IPS-20b (cell line): ENCODE data around the gene CPO.
A peak's percentile ranks its signal among the peaks of the same experiment; 100 is the strongest.

Experiments
- H3K27ac ChIP-seq: one replicate; pipeline ENCODE4 v1.5.1; 2013; ENCODE audit warnings: low read length
- H3K27me3 ChIP-seq: 2 replicates; pipeline ENCODE4 v1.6.1; 2013; ENCODE audit warnings: mild to moderate bottlenecking, low read length, inconsistent platforms; ENCODE audit not compliant: insufficient read depth
- H3K36me3 ChIP-seq: 2 replicates; pipeline ENCODE4 v1.6.1; 2013; ENCODE audit warnings: low read depth, mild to moderate bottlenecking, inconsistent platforms, low read length, moderate library complexity; ENCODE audit not compliant: insufficient read depth
- H3K4me1 ChIP-seq: 2 replicates; pipeline ENCODE4 v1.6.1; 2013; ENCODE audit warnings: mild to moderate bottlenecking, control low read depth, inconsistent platforms, low read length, moderate library complexity; ENCODE audit not compliant: insufficient read depth
- H3K4me3 ChIP-seq: 2 replicates; pipeline ENCODE4 v1.5.1; 2013; ENCODE audit warnings: mild to moderate bottlenecking, low read length, inconsistent platforms
- H3K9ac ChIP-seq: 2 replicates; pipeline ENCODE4 v1.6.1; 2013; ENCODE audit warnings: low read depth, mild to moderate bottlenecking, inconsistent platforms, low read length, moderate library complexity
- H3K9me3 ChIP-seq: 2 replicates; pipeline ENCODE4 v1.6.1; 2013; ENCODE audit warnings: mild to moderate bottlenecking, low read depth, low read length, inconsistent platforms; ENCODE audit not compliant: insufficient read depth

CPO gene

DNA sequence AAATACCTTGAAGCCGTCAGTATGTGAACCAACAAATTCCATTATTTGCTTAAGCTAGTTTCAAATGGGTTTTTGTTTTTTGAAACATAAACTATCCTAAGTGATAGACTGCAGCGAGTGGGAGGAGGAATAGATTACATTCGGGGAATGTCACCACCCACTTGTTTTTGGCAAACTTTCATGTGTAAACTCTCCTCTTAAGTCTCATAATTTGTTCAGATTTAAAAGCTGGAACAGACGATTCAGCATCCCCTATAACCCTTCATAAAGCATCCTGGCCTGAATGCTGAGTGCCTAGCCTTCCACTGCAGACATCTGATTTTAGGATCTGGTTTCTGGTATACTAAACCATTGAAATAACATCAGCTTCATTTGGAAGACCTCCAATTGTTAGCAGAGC, 51.0 kb downstream of the CPO start:
- Histone ChIP-seq H3K9ac (no peak overlapping the region), H3K27ac (no peak overlapping the region), H3K9me3 (no peaks in the 10 kb centered on the region), H3K36me3 (no peaks in the 10 kb centered on the region), H3K4me1 (no peaks in the 10 kb centered on the region), H3K27me3 (no peaks in the 10 kb centered on the region), H3K4me3 (no peak overlapping the region)

DNA sequence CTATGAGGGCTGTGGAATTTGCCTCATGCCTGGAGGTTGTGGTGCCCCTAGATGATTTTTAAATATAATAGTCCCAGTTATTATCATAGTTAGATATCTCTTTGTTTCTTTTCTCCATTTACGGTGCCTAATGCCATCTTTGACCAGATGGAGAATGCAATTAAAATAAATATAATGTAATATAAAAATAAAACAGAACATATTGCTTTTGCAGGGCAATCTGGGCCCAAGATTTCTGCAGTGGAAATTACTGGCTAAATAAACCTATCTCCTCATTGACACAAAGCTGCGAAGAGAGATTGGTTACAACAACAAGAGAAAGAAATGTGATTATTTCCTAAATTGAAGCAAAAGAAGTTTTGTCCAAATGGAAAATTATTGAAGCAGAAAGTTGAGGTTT, 51.8 kb downstream of the CPO start:
- no peaks in the 10 kb centered on the region for H3K27me3 ChIP-seq
- no peak overlapping the region for H3K27ac ChIP-seq
- H3K4me3 ChIP-seq: no peak overlapping the region
- 0 out of 2 replicates have a peak, but pooled peaks cover 1% of the 10 kb centered on the region for H3K9me3 ChIP-seq
- no peaks in the 10 kb centered on the region for H3K36me3 ChIP-seq
- H3K4me1 ChIP-seq: no peaks in the 10 kb centered on the region
- no peak overlapping the region for H3K9ac ChIP-seq

DNA sequence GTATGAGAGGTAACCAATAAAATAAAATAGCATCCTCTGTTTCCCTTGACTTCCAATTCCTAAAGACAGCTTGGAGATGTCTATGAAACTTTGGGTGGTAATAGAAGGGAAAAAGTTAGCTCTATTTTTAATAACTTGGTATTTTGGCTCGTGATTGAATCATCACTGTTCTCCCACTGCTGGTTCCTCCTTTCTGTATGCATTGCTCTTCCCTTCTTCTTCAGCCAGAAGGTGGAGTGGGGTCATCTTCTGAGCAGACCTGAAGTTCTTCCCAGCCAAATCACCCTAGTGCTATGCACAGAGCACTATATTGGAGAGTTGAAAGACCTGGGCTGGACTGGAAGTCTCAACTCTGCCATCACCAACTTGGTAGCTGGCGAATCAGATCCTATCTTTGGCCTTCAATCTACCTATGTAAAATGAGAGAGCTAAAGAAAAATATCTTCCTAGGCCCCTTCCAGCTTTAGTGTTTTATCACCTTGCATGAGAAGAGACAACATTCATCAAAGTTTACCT, 54.1 kb downstream of the CPO start:
- H3K4me3 ChIP-seq: no peak overlapping the region
- H3K4me1 ChIP-seq: no peaks in the 10 kb centered on the region
- H3K36me3 ChIP-seq: no peaks in the 10 kb centered on the region
- H3K9ac ChIP-seq: no peak overlapping the region
- no peak overlapping the region for H3K27ac ChIP-seq
- peaks cover 3% of the 10 kb centered on the region; the same call in 1 of the 2 replicates for H3K9me3 ChIP-seq
- H3K27me3 ChIP-seq: no peaks in the 10 kb centered on the region

DNA sequence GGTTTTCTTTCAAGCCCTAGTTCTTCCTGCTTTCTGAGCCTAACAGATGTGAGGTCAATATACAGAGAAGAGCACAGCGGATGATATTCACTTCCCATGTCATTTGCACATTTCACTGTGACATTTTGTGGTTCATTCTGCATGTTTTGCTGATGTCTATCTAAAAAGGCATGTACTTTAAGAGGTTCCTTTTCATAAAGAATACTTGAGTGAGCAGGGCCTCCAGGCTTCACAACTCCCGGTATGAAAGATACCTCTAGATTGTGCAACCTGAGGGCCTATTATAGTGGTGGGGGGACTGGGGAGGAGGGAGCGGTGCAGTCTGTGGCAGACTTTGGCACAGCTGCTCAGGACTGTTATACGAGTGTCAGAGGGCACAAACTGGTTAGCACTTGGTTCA, 54.6 kb downstream of the CPO start:
- H3K36me3 ChIP-seq: no peaks in the 10 kb centered on the region
- no peak overlapping the region for H3K4me3 ChIP-seq
- no peak overlapping the region for H3K27ac ChIP-seq
- no peak overlapping the region for H3K9ac ChIP-seq
- no peaks in the 10 kb centered on the region for H3K4me1 ChIP-seq
- H3K9me3 ChIP-seq: peaks cover 3% of the 10 kb centered on the region; the same call in 1 of the 2 replicates
- no peaks in the 10 kb centered on the region for H3K27me3 ChIP-seq

DNA sequence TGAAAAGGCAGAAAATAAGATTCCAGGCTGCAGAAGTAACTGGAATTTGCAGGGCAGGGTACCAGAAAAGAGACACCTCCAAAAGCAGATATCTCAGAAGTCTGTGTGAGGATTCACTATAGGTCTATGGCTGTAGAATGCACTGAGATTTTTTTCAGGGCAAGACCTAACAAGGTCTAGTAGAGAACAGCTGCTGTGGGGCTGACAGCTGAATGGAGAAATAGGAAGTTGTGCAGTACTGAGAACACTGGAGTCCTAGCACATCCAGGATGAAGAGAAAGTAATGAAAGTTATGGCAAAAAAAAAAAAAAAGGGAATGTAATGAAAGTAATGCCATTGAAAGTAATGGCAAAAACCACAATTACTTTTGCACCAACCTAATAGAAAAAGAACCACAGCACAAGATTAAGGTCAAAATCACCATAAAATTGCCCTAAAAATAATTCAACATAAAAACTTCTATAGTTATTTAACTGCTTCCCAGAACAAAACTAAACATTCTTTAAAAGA, 57.3 kb downstream of the CPO start:
- no peak overlapping the region for H3K27ac ChIP-seq
- peaks cover 5% of the 10 kb centered on the region; the same call in 1 of the 2 replicates for H3K36me3 ChIP-seq
- H3K9ac ChIP-seq: no peak overlapping the region
- H3K4me1 ChIP-seq: no peaks in the 10 kb centered on the region
- peaks cover 16% of the 10 kb centered on the region for H3K9me3 ChIP-seq
- no peaks in the 10 kb centered on the region for H3K27me3 ChIP-seq
- no peak overlapping the region for H3K4me3 ChIP-seq

DNA sequence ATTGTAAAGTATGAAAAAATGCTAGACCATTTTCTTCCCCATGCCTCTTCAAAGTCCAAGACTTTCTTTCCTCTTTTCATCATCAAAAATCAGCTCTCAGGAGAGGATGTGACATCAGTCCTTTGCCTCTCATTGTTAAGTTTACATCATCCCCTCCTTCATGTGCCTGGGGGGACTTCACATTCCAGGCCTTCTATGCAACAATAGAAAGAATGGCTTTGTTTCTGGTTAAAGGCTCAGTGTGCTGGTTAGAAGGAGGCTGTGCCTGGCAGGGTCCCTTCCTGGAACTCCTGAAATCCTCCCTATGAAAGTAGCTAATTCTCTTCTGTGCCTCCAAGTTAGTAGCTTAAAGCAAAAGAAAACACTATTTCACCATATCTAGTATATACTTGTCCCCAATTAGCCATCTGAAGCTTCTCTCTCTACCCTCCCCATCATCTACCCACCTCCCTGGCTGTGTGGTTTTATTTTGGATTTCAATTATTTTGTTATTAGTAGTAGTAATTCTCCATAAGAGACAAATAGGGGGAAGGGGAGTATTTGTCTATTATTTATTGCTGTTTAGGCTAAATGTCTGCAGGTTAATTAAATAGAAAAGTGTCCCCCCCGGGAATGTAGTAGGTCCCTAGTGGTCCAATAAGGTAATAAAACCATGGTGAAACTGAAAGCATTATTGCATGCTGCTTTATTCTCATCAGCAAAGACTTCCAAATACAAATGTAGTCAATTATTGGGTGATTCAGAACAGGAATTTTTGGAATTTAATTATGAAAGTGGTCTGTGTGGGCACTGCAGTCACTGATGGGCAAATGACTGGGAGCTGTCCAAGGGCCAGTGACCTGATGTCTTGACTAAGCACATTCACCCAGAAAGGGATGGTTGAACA, 69.0 kb downstream of the CPO start:
- Histone ChIP-seq H3K9me3 (no peaks in the 10 kb centered on the region), H3K27me3 (no peaks in the 10 kb centered on the region), H3K27ac (peak overlapping the region; percentile 90), H3K9ac (peak overlapping the region; percentile 72), H3K36me3 (no peaks in the 10 kb centered on the region), H3K4me1 (peaks cover 40% of the 10 kb centered on the region), H3K4me3 (peak overlapping the region; percentile 29; the same call in 1 of the 2 replicates)

DNA sequence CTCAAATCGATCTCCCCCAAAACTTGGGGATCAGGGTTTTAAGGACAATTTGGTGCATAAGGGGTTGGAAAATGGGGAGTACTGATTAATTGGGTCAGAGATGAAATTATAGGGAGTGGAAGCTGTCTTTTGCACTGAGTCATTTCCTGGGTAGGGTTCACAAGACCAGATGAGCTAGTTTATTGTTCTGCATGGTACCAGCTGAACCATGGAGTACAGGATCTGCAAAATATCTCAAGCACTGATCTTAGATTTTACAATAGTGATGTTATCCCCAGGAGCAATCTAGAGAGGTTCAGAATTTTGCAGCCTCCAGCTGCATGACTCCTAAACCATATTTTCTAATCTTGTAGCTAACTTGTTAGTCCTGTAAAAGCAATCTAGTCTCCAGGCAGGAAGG, 73.1 kb downstream of the CPO start:
- no peaks in the 10 kb centered on the region for H3K27me3 ChIP-seq
- no peaks in the 10 kb centered on the region for H3K9me3 ChIP-seq
- H3K4me1 ChIP-seq: peaks cover 33% of the 10 kb centered on the region
- H3K27ac ChIP-seq: no peak overlapping the region
- H3K4me3 ChIP-seq: no peak overlapping the region
- H3K9ac ChIP-seq: no peak overlapping the region
- H3K36me3 ChIP-seq: no peaks in the 10 kb centered on the region

DNA sequence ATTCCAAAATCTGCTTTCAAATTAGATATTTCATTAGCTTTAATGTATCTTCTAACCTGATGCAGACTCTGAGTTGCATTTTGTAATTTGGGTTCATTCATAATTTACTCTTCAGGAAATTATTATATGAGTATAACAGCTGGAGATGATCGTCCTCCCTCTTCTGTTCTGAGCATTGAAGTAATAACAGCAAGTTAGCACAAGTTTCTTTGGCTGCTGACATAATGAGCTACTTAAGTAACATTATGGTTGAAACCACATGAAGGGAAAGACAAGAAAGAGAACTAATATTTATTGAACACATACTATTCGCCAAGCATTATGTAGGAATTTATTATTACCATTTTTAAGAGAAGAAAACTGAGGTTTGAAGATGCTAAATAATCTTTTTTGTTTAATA, 75.1 kb downstream of the CPO start:
- Histone ChIP-seq H3K4me3 (no peak overlapping the region), H3K9me3 (no peaks in the 10 kb centered on the region), H3K27ac (no peak overlapping the region), H3K9ac (no peak overlapping the region), H3K36me3 (no peaks in the 10 kb centered on the region), H3K27me3 (no peaks in the 10 kb centered on the region), H3K4me1 (peaks cover 14% of the 10 kb centered on the region)

DNA sequence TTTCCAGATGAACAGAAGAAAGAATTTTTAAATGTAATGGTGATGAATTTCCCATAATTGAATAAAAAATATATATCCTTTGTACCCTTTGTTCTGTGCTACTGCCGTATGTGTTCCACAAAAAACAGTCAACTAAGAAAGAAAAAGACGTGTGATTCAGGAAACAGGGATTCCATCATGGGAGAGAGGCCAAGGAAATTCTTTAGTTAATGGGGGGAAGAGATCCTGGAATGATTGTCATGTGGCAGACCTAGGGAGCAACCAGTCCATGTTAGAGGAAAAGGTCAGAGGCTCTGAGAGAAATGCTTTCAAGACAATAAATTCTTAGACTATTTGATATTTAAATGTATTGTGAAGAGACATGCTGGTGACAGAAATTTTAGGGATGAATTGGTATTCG, 76.6 kb downstream of the CPO start:
- Histone ChIP-seq H3K27ac (no peak overlapping the region), H3K27me3 (no peaks in the 10 kb centered on the region), H3K9me3 (no peaks in the 10 kb centered on the region), H3K4me1 (peaks cover 1% of the 10 kb centered on the region; the same call in 1 of the 2 replicates), H3K9ac (no peak overlapping the region), H3K36me3 (no peaks in the 10 kb centered on the region), H3K4me3 (no peak overlapping the region)
